Activated T-helper 9 cell treated with anti-CD3 and anti-CD28 coated beads, Interleukin-2, amount 50 U/mL, for 16 hours (primary cell): Measurements from ENCODE around the gene CALCOCO1.

Experiments used
- DNase-seq: peaks from one replicate; pipeline ENCODE4 v3.0.0-alpha.2; 2020; ENCODE audit warnings: low read depth

Gene CALCOCO1

GRCh38 chr12:53752192-53752601 is 24.9 kb upstream of the CALCOCO1 start:
- DNase-seq: no peak

DNA sequence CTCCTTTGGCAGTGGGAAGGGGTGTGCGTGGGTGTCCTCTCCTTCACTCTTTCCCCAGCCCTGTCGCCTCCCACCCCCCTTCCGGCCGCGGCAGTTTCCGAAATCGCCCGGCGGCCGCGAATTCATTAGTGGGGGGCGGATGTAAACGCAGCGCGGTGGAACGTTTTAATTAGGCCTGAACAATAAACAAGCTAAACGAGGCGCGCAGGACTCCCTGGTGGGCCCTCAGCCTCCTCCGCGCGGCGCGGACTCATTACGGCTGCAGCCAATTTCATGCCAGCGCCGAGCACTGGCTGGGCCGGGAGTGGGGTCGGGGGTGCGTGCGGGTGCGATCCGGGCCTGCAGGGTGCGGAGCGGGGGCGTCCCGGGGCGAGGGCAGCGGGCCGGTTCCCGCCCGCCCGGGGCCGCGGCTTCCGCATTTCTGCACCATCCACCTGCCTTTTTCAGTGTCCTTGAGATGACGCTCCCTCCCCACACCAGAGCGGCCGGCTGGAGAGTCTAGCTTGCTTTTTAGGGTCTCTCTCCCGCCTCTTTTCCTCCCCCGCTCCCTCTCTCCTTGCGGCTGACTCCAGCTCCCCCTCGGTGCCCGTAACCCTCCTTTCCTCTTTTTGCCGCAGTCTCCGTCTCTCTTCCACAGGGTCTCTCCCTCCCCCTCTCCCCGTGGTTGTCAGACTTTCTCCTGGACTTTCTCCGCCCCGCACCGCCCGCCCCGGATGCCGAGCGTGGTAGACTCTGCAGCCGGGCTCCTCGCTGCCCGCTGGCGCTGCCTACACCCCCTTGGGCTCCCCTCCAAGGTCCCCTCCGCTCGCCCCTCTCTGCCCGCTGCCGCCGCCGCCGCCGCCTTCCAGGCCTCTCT is 24.3 kb upstream of the CALCOCO1 start, which contains the start of gene CISTR:
CISTR (minus strand) TSS at position 644 of the 856 bp plus-strand sequence.
- no peak for DNase-seq

- DNase-seq: no peak
Observed at GRCh38 chr12:53750812-53751335, 23.6 kb upstream of the CALCOCO1 start.

GRCh38 chr12:53749986-53750811 is 22.9 kb upstream of the CALCOCO1 start:
- DNase-seq: no peak

DNA sequence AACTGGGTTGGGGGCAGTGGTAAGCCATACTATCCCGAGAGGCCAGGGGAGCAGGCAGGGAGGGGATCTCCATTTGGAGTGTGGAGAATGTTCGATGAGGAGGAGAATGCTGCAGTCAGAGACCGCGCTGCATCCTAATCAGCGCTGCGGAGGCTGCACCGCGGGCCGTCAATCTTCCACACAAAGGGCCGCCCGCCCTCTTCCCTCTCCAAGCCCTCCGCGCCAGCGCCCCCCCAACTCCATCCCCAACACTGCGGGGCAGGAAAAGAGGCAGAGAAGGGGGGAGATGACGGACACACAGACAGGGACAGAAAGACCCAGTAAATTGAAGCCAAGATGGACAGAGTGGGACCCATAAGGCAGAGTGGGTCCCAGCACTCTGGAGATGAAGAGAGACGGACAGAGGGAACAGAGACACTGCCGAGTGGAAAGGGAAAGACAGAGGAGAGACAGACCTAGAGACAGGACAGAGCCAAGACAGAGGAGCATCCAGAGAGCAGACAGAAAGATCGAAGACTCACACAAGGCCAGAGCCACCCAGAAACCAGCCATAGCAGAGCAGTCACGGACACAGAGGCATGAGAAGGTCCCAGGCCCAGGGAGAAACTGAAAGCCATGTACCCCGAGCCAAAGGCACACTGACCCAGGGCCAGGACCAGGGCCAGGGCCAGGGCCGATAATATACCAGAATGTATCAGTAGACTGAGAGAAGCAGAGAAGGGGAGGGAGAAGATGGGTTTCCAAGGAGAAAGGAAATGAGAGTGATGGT is 21.0 kb upstream of the CALCOCO1 start:
- no peak for DNase-seq

GRCh38 chr12:53747095-53747494 is 19.8 kb upstream of the CALCOCO1 start:
- DNase-seq: no peak

DNA sequence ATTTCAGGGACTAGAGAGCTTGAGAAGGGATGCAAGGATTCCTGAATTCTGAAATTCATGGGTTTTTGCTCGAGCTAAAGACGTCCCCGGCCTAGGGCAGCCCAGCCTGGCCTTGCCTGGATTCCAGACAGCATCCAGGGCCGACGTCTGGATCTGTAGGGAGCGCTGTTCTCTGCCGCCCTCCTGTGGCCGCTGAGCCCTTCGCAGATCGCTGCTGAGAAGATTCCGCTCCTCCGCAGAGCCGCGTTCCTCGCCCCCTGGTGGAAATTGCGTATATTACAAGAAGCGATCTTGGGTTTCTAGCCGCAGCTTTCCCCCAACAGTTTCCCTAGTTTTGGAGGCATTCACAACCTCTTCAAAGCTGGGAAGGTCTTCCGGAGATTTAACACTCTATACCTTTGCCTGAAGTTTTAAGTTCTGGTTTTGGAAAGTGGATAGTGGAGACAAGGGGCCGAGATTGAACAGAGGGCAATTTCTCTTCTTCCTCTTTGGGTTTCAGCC is 19.4 kb upstream of the CALCOCO1 start:
- peak; percentile 77 for DNase-seq

GRCh38 chr12:53744751-53745150 is 17.5 kb upstream of the CALCOCO1 start:
- no peak for DNase-seq

GRCh38 chr12:53744130-53744441 is 16.8 kb upstream of the CALCOCO1 start:
- DNase-seq: no peak

DNA sequence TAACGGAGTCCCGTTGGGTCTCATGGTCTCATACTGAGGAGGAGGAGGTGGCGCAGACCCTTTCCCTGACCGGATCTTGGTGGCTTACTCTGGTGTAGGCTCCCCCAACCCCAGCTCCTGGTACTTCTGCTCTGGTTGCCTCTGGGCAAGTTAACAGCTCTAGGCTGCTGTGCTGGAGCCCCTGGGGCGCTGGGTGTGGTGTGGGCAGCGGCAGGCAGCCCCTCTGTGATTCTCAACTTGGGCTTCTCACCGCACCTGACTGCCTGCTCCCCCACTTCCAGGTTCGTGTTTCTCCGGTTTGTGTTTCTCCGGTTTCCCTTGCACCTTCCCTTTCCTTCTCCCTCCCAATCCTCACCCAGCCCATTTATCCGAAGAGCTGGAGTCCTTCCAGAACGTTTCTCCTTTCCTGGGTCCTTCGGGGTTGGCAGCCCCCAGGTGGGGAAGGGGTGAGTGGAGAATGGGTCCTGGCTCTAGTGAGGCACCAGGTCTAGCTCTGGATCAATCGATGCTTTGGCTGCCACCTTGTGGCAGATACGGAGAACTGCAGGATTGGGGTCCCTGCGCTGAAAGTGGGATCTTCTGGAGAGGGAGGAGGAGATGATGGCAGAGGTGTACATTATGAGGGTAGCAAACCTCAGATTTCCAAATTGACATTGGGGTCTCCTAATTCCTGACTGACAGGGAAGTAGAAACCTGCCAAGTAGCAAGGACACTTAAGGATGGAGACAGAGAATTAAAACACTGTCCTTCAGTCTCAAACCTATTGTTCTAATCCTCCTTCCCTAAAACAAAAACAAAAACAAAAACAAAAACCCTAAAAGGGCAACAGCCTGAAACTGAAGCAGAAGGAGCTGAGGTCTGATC is 16.2 kb upstream of the CALCOCO1 start:
- DNase-seq: peak; percentile 36

DNA sequence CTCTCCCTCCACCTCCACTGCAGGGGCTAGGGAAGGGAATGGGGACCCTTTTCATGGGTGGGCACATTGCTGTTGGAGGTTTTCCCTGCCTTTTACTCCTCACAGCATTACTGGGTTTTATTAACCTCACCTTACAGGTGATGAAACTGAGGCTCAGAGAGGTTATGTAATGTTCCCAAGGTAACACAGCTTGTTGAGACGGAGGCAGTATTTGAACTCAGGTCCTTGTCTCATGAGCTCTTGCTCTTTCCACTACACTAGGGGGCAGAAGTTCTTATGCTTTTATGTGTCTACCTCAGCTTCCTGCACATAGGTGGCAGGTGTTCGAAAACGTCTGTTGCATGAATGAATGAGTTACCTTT is 12.9 kb upstream of the CALCOCO1 start:
- DNase-seq: no peak

- no peak for DNase-seq
Observed at GRCh38 chr12:53739214-53740129, 12.2 kb upstream of the CALCOCO1 start.

GRCh38 chr12:53738406-53739213 is 11.4 kb upstream of the CALCOCO1 start:
- DNase-seq: no peak

DNA sequence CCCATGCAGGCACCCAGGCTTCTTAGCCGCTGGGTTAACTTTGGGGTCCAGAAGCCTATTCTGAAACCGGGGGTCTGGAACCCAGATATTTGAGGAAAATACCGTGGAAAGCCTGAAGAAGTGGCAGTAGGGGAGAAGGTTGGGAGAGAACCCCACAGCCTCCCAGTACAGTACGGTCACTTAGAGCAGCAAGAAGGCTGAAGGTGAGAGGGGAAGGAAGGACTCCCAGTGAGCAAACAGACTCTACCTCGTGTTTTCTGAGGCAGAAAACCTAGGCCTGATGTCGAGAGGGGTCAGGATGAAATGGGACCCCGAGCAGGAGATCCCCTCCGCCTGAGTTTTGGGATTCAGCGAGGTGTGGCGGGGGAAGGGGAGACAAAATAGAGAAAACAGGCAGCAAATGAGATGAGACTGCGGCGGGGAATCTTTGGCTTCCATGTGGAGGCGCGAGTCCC is 10.7 kb upstream of the CALCOCO1 start:
- DNase-seq: no peak

- DNase-seq: no peak
Observed at GRCh38 chr12:53737093-53737808, 10.0 kb upstream of the CALCOCO1 start.

DNA sequence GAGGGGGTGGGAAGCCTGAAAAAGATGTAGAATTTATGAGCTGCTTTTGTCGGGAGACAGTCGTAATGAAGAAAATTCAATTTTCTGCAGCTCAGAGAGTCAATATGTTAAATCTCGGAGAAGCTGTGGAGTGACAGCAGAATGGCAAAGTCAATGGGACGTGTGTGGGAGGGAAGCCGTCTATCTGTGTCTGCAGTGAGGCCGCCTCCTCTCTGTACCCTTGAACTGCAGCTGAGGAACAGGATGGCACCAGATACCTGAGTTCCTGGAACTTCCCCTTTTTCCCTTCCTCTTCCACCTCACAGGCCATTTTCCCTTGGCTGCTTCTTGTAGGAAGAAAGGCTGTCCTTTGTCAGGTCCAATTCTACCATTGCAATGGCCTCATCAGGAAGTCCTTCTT is 9.3 kb upstream of the CALCOCO1 start:
- DNase-seq: no peak

GRCh38 chr12:53735556-53735955 is 8.3 kb upstream of the CALCOCO1 start:
- no peak for DNase-seq

GRCh38 chr12:53734425-53734824 is 7.2 kb upstream of the CALCOCO1 start:
- DNase-seq: no peak
